ENCODE data around the gene TMEM72. TPM values are rescaled to one million over a fixed set of nuclear protein-coding genes. Genes with fewer than 3 reads are reported as not detected.
A peak's percentile ranks its signal among the peaks of the same experiment; 100 is the strongest.

TMEM72 gene
- total and polyA plus RNA-seq, 2 of the 13 experiments (the other 11 are each of a cell fraction or from before 2014, with no cell fraction given) = 0.04 TPM; not detected in 1

DNA sequence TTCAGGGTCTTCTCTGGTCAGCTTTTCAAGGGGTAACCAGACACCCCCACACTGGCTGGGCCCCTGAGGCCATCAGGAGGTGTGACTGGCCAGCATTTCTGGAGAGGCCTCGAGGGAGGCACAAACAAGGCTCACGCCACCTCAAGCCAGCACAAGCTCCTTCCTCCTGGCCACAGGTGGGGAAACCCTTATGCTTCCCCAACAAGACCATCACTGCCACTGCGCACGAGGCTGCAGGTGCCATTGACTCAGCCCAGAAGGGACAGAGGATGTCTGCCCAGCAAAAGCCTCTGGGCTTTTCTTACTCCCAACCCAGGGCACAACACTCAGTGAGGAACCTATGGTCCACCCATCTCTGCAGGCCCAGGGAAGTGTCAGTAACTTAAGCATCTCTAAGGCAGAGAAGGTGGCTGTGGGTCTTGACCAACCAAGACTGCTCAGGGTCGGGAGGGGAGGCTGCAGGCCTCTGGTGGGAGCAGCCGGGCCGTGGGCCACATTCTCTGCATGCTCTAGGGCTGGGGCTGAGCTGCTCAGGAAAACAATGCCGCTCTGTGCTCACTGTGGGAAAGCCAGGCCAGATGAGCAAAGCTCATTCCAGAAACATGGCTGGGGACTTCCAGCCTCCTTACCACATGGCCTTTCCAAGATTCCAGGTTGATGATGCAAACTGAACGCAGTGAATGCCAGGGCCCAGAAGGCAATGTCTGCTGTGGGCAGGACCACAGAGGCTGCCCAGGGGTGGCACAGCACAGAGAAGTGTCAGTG, 24.2 kb downstream of the TMEM72 start (continued):
- TF ChIP-seq ZHX2 (IDR thresholded peaks at IDR 0.05; ENCODE audit: low read depth) = 0 out of 2 replicates have a peak, but pooled peaks have one; percentile 27
- TF ChIP-seq ZHX2 (CRISPR knock-in tag; IDR thresholded peaks at IDR 0.05; ENCODE audit: borderline replicate concordance) = no peak
- no peak for TF ChIP-seq ZNF484 (CRISPR knock-in tag; IDR thresholded peaks at IDR 0.05; ENCODE audit: borderline replicate concordance, low read depth)
- no peak for TF ChIP-seq CBX1 (IDR thresholded peaks at IDR 0.05; ENCODE audit: low read depth)
- TF ChIP-seq ZNF382 (CRISPR knock-in tag; IDR thresholded peaks at IDR 0.05; ENCODE audit: borderline replicate concordance) = no peak
- TF ChIP-seq SPEN (CRISPR knock-in tag; IDR thresholded peaks at IDR 0.05; ENCODE audit: low read depth) = peak; percentile 91; the same call in 1 of the 2 replicates
- TF ChIP-seq TAF1 (CRISPR knock-in tag; IDR thresholded peaks at IDR 0.05) = 0 out of 2 replicates have a peak, but pooled peaks have one; percentile 30
- no peak for TF ChIP-seq PRPF4 (IDR thresholded peaks at IDR 0.05; ENCODE audit: low read depth, low read length, poor library complexity, severe bottlenecking)
- peak; percentile 54 for TF ChIP-seq MNT (IDR thresholded peaks at IDR 0.05)
- TF ChIP-seq MIER2 (CRISPR knock-in tag; IDR thresholded peaks at IDR 0.05) = no peak
- TF ChIP-seq ZSCAN21 (CRISPR knock-in tag; IDR thresholded peaks at IDR 0.05; ENCODE audit: borderline replicate concordance) = peak; percentile 88
- TF ChIP-seq PCBP2 (optimal IDR thresholded peaks at IDR 0.05; ENCODE audit: low read depth, low read length, poor library complexity, severe bottlenecking) = no peak
- peak; percentile 85; the same call in 1 of the 2 replicates for TF ChIP-seq PRMT3 (CRISPR knock-in tag; IDR thresholded peaks at IDR 0.05; ENCODE audit: borderline replicate concordance, low read depth)
- no peak for TF ChIP-seq RFX5 (IDR thresholded peaks at IDR 0.05; ENCODE audit: low read depth, low read length)
- no peak for TF ChIP-seq ZBTB10 (CRISPR knock-in tag; IDR thresholded peaks at IDR 0.05; ENCODE audit: borderline replicate concordance)
- TF ChIP-seq SP140L (CRISPR knock-in tag; IDR thresholded peaks at IDR 0.05; ENCODE audit: borderline replicate concordance) = 0 out of 2 replicates have a peak, but pooled peaks have one; percentile 63
- TF ChIP-seq ZNF564 (CRISPR knock-in tag; IDR thresholded peaks at IDR 0.05) = peak; percentile 93
- TF ChIP-seq ZNF775 (CRISPR knock-in tag; IDR thresholded peaks at IDR 0.05; ENCODE audit: borderline replicate concordance) = no peak
- peak; percentile 83; the same call in 1 of the 2 replicates for TF ChIP-seq ZNF430 (CRISPR knock-in tag; IDR thresholded peaks at IDR 0.05)
